ENCODE measurements around the gene IFITM2.
A peak's percentile ranks its signal among the peaks of the same experiment; 100 is the strongest.
"Not testable (repeated sequence)": the region's sequence is repeated elsewhere in the genome, so short reads cannot be mapped to it uniquely, and the experiment has no call there.

IFITM2 gene

GRCh38 chr11:349270-349954, 41.8 kb downstream of the IFITM2 start:
- not testable (repeated sequence) for DNase-seq

DNA sequence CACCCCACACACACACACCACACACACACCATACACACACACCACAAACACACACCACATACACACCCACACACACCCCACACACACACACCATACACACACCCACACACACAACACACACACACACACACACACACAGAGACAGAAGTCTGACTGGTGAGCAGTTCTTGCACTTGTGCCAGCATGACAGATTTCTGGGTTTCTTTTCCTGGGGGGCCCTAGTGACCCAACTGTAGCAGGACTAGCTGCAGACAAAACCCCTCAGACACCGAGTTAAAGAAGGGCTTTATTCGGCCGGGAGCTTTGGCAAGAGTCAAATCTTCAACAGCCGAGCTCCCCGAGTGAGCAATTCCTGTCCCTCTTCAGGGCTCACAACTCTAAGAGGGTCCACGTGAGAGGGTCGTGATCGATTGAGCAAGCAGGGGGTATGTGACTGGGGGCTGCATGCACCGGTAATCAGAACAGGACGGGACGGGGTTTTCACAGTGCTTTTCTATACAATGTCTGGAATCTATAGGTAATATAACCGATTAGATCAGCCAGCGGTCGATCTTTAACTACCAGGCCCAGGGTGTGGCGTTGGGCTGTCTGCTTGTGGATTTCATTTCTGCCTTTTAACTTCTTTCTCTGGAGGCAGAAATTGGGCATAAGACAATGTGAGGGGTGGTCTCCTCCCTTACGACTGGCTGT, 42.6 kb downstream of the IFITM2 start:
- peak; percentile 35 for DNase-seq

GRCh38 chr11:350723-351255, 43.2 kb downstream of the IFITM2 start:
- DNase-seq: peak; percentile 93

GRCh38 chr11:351411-351810, 43.8 kb downstream of the IFITM2 start:
- no peak for DNase-seq

- no peak for DNase-seq
Observed at GRCh38 chr11:352456-353031, 44.9 kb downstream of the IFITM2 start.

DNA sequence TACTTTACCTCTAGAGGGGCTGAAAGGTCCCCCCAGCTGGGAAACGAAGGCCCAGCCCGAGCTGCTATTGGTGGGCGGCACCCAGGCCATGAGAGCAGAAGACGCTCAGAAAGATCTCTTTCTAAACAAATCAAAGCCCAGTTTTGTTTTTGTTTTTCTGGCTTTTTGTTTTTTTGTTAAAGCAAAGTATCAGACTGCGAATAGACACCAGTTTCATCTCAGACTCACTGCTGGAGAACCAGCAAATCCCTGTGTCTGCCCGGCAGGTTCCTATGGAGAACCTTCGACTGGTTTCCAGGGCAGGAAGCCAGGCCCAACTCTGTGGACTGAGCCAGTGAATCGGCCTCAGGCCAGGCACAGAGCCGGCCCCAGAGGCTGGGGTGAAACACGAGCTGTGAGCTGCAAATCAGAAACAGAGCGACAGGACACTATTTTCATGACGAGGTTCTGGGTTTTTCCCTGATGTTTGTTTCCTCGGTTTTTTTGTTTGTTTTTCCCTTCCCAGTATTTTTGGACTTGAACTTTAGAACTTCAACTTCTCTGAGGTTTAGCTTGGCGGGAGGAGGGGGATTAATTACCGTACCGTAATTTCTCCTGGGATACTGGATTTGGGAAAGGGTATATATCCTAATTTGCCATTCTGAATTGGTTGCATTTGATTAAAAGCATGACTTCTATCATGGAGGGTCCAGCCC, 45.7 kb downstream of the IFITM2 start:
- no peak for DNase-seq

GRCh38 chr11:355581-356458, 48.2 kb downstream of the IFITM2 start:
- peak; percentile 63 for DNase-seq

DNA sequence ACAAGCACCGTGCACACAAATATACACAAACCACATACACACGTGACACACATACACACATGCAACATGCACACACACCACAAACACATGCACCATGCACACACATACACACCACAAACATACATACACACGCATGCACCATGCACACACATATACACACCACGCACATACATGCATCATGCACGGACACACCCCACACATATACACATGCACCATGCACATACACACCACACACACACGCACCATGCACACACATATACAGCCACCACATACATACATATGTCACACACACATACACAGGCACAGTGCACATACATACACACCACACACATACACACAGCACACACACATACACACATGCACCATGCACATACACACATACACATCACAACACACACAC, 49.0 kb downstream of the IFITM2 start:
- DNase-seq: no peak

DNA sequence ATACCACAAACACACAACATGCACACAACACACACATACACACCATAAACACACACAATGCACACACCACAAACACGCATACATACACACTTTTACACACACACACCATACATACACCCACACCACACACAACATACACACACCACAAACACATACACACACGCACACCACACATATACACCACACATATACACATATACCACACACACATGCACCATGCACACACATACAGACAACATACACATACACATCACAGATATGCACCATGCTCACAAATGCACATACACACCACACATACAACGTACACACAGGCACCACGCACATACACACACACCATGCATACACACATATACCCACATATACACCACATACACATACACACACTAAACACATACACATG, 50.0 kb downstream of the IFITM2 start:
- no peak for DNase-seq

- DNase-seq: no peak
Observed at GRCh38 chr11:358129-358800, 50.6 kb downstream of the IFITM2 start.

Measured in MV-4-11 (cell line).